HepG2 (cell line): ENCODE results near the gene CSHL1.

Experiments
- ELK4 ChIP-seq: sonication (generic); formaldehyde crosslinking; IDR thresholded peaks from 2 replicates; pipeline ENCODE4 v1.9.0; 2021; ENCODE audit warnings: missing genetic modification reagents, borderline replicate concordance
- HMG20A ChIP-seq: IDR thresholded peaks from 2 replicates; pipeline ENCODE4 v1.6.1; 2016; ENCODE audit warnings: borderline replicate concordance
- NR0B2 ChIP-seq: sonication (generic); formaldehyde crosslinking; IDR thresholded peaks from 2 replicates; pipeline ENCODE4 v1.4.0; 2020; ENCODE audit warnings: mild to moderate bottlenecking, missing genetic modification reagents
- SUZ12 ChIP-seq: fragments of 150-350 bp; IDR thresholded peaks from 2 replicates; pipeline ENCODE4 v1.6.1; 2014; ENCODE audit warnings: low read depth, low read length
- TF ChIP-seq, protein P1 (sequence below): sonication (generic); formaldehyde crosslinking; IDR thresholded peaks from 2 replicates; pipeline ENCODE4 v1.5.0; 2020; ENCODE audit warnings: mild to moderate bottlenecking, missing genetic modification reagents, moderate library complexity
- TF ChIP-seq, protein P2 (sequence below): IDR thresholded peaks from 2 replicates; pipeline ENCODE4 v1.6.1; 2016; ENCODE audit warnings: control low read depth

DNA sequence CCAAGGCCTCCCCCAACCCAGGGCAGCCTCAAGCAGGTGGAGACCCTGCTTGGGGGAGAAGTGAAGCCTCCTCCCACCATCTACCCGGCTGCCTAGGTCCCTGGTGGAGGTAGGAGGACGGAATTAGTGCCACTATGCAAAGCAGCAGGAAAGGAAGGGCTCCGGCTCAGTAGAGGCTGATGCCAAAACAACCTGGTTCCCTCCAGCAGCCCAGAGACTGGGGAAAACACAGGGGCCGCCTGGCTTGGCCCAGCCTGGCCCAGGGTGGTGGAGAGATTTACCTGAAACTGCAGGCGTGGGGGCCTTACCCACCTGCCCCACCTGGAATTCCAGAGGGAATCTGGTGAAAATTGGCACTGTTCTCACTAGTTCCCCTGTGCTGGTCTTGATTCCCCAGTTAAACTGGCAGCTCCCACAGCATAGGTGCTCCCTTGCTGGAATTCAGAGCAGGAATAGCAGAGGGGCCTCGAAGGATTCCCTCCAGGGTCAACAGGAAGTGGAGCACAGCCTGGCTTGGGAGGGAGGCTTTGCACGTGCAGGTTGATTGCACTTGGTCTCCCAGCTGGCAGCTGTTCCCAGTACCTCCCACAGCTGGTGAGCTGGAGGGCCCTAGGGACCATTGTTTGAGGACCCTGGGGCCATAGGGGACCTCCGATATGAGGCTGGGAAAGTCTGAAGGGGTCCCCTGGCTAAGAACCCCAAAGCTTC is 16.6 kb upstream of the CSHL1 start:
- TF ChIP-seq SUZ12 (no peak), HMG20A (CRISPR knock-in tag) (no peak), ELK4 (CRISPR knock-in tag) (no peak), NR0B2 (CRISPR knock-in tag) (no peak)
- TF ChIP-seq, protein P1, sequence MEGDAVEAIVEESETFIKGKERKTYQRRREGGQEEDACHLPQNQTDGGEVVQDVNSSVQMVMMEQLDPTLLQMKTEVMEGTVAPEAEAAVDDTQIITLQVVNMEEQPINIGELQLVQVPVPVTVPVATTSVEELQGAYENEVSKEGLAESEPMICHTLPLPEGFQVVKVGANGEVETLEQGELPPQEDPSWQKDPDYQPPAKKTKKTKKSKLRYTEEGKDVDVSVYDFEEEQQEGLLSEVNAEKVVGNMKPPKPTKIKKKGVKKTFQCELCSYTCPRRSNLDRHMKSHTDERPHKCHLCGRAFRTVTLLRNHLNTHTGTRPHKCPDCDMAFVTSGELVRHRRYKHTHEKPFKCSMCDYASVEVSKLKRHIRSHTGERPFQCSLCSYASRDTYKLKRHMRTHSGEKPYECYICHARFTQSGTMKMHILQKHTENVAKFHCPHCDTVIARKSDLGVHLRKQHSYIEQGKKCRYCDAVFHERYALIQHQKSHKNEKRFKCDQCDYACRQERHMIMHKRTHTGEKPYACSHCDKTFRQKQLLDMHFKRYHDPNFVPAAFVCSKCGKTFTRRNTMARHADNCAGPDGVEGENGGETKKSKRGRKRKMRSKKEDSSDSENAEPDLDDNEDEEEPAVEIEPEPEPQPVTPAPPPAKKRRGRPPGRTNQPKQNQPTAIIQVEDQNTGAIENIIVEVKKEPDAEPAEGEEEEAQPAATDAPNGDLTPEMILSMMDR (CRISPR knock-in tag) = no peak
- TF ChIP-seq, protein P2, sequence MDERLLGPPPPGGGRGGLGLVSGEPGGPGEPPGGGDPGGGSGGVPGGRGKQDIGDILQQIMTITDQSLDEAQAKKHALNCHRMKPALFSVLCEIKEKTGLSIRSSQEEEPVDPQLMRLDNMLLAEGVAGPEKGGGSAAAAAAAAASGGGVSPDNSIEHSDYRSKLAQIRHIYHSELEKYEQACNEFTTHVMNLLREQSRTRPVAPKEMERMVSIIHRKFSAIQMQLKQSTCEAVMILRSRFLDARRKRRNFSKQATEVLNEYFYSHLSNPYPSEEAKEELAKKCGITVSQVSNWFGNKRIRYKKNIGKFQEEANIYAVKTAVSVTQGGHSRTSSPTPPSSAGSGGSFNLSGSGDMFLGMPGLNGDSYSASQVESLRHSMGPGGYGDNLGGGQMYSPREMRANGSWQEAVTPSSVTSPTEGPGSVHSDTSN (CRISPR knock-in tag) = no peak
